H1 (cell line): ENCODE results near the gene SPINK1. TPM values are rescaled to one million over a fixed set of nuclear protein-coding genes. Genes with fewer than 3 reads are reported as not detected.

Experiments used
- CTCF ChIA-PET: fragments of 300-600 bp; sonication (Branson Sonifier 250); formaldehyde crosslinking; loops from one replicate; lab custom pipeline; 2021; ENCODE audit not compliant: partially characterized antibody; lab: Charles Lee
- POLR2A ChIA-PET: fragments of 300-600 bp; sonication (Branson Sonifier 250); formaldehyde crosslinking; loops from one replicate; lab custom pipeline; 2021; ENCODE audit warnings: inconsistent platforms; ENCODE audit not compliant: partially characterized antibody; lab: Charles Lee
- DNase-seq, 2 experiments: peaks; one replicate each; pipeline versions ENCODE4 v3.0.0 to v3.0.0-alpha.2; 2010 to 2022; ENCODE audit warnings: low spot score in 2 of 2, low read depth in 1 of 2, mixed read lengths in 1 of 2
- FAIRE-seq: peaks from 2 replicates; lab custom pipeline; 2011; peaks lifted over from hg19 to GRCh38; lab: Jason Lieb, UNC
- H2AFZ ChIP-seq: 2 replicates; pipeline ENCODE4 v1.8.1; 2012; ENCODE audit warnings: low read length, inconsistent platforms
- H2AK5ac ChIP-seq: 2 replicates; pipeline ENCODE4 v1.6.1; 2013; ENCODE audit warnings: low read depth, low read length
- H2BK120ac ChIP-seq: replicated peaks from 2 replicates; pipeline ENCODE3; 2013; ENCODE audit warnings: low read depth, low read length, inconsistent platforms
- H2BK12ac ChIP-seq: 2 replicates; pipeline ENCODE4 v1.6.1; 2013; ENCODE audit warnings: low read depth, low read length
- H2BK15ac ChIP-seq: 2 replicates; pipeline ENCODE4 v1.6.1; 2013; ENCODE audit warnings: low read length
- H2BK20ac ChIP-seq: 2 replicates; pipeline ENCODE4 v1.6.1; 2013; ENCODE audit warnings: low read length
- H2BK5ac ChIP-seq: 2 replicates; pipeline ENCODE4 v1.6.1; 2013; ENCODE audit warnings: low read depth, low read length
- H3K14ac ChIP-seq: 2 replicates; pipeline ENCODE4 v1.6.1; 2013; ENCODE audit warnings: inconsistent platforms; ENCODE audit not compliant: insufficient read length
- H3K18ac ChIP-seq: 2 replicates; pipeline ENCODE4 v1.6.1; 2013; ENCODE audit warnings: low read length; ENCODE audit errors: extremely low read depth
- H3K23ac ChIP-seq: 2 replicates; pipeline ENCODE4 v1.6.1; 2013; ENCODE audit warnings: inconsistent platforms; ENCODE audit not compliant: insufficient read length
- H3K23me2 ChIP-seq: 2 replicates; pipeline ENCODE4 v1.6.1; 2013; ENCODE audit warnings: low read depth, low read length
- H3K27ac ChIP-seq: 2 replicates; pipeline ENCODE4 v1.6.1; 2011; ENCODE audit warnings: low read depth, low read length, inconsistent platforms
- H3K27me3 ChIP-seq, 4 experiments: replicated peaks in 1 of 4; 1 replicate in 1 of 4; 2 replicates in 3 of 4; pipeline versions ENCODE4 v1.6.1 to v1.8.1; 2011 to 2013; ENCODE audit warnings: low read length in 3 of 4, mild to moderate bottlenecking in 3 of 4, inconsistent platforms in 2 of 4, mixed read lengths in 2 of 4, moderate library complexity in 1 of 4; ENCODE audit not compliant: control insufficient read depth in 3 of 4, insufficient read depth in 3 of 4; ENCODE audit errors: extremely low read depth in 1 of 4
- H3K36me3 ChIP-seq, 4 experiments: 2 replicates each; pipeline versions ENCODE4 v1.6.1 to v1.8.1; 2011 to 2013; ENCODE audit warnings: mild to moderate bottlenecking in 4 of 4, low read length in 3 of 4, moderate library complexity in 2 of 4, control low read depth in 1 of 4, inconsistent platforms in 1 of 4; ENCODE audit not compliant: insufficient read depth in 4 of 4, control insufficient read depth in 2 of 4
- H3K4ac ChIP-seq: replicated peaks from 2 replicates; pipeline ENCODE3; 2013; ENCODE audit warnings: low read length, low read depth, mixed read lengths, inconsistent platforms; ENCODE audit not compliant: insufficient read length
- H3K4me1 ChIP-seq, 4 experiments: replicated peaks in 1 of 4; 1 replicate in 1 of 4; 2 replicates in 3 of 4; pipeline versions ENCODE4 v1.6.1 to v1.8.1; 2011 to 2013; ENCODE audit warnings: low read length in 3 of 4, inconsistent platforms in 2 of 4, mixed read lengths in 1 of 4; ENCODE audit not compliant: insufficient read depth in 4 of 4, control insufficient read depth in 3 of 4
- H3K4me2 ChIP-seq, 2 experiments: 2 replicates each; pipeline versions ENCODE4 v1.6.1 to v1.8.1; 2011 to 2013; ENCODE audit warnings: low read depth in 2 of 2, low read length in 2 of 2, control low read depth in 1 of 2, inconsistent platforms in 1 of 2, mild to moderate bottlenecking in 1 of 2; ENCODE audit not compliant: insufficient read depth in 1 of 2
- H3K4me3 ChIP-seq, 4 experiments: fragments of 200-600, 300-600 bp in 1 of 4; sonication (generic), shearing (Covaris generic), sonication (Bioruptor Twin) in 1 of 4; 2 replicates each; pipeline versions ENCODE4 v1.5.1 to v1.8.1; 2011 to 2016; ENCODE audit warnings: low read length in 4 of 4, low read depth in 3 of 4, control low read depth in 2 of 4, inconsistent platforms in 2 of 4, mild to moderate bottlenecking in 2 of 4, mixed read lengths in 1 of 4, moderate library complexity in 1 of 4; ENCODE audit not compliant: insufficient read depth in 2 of 4; ENCODE audit errors: extremely low read depth in 1 of 4
- H3K56ac ChIP-seq: replicated peaks from 2 replicates; pipeline ENCODE3; 2013; ENCODE audit warnings: low read depth, mild to moderate bottlenecking, mixed read lengths, low read length, inconsistent platforms; ENCODE audit not compliant: insufficient read length
- H3K79me1 ChIP-seq: 2 replicates; pipeline ENCODE4 v1.6.1; 2013; ENCODE audit warnings: low read depth, low read length, control low read depth
- H3K79me2 ChIP-seq, 2 experiments: 2 replicates each; pipeline versions ENCODE4 v1.6.1 to v1.8.1; 2012 to 2013; ENCODE audit warnings: low read length in 2 of 2, mild to moderate bottlenecking in 2 of 2, inconsistent platforms in 1 of 2; ENCODE audit not compliant: insufficient read depth in 2 of 2, control insufficient read depth in 1 of 2
- H3K9ac ChIP-seq, 4 experiments: replicated peaks in 1 of 4; 1 replicate in 1 of 4; 2 replicates in 3 of 4; pipeline versions ENCODE4 v1.6.1 to v1.8.1; 2011 to 2013; ENCODE audit warnings: low read depth in 3 of 4, low read length in 3 of 4, control low read depth in 2 of 4, mild to moderate bottlenecking in 2 of 4, moderate library complexity in 2 of 4, inconsistent platforms in 1 of 4; ENCODE audit errors: extremely low read depth in 1 of 4
- H3K9me3 ChIP-seq, 2 experiments: 2 replicates each; pipeline versions ENCODE4 v1.6.1 to v1.8.1; 2012 to 2013; ENCODE audit warnings: mild to moderate bottlenecking in 2 of 2, moderate library complexity in 2 of 2, control low read depth in 1 of 2, inconsistent platforms in 1 of 2, low read depth in 1 of 2, low read length in 1 of 2, mixed read lengths in 1 of 2; ENCODE audit not compliant: insufficient read depth in 2 of 2
- H4K20me1 ChIP-seq, 2 experiments: replicated peaks in 1 of 2; 2 replicates each; pipeline versions ENCODE3 to v1.8.1; 2011 to 2013; ENCODE audit warnings: inconsistent platforms in 2 of 2, low read length in 2 of 2, mild to moderate bottlenecking in 1 of 2; ENCODE audit not compliant: insufficient read depth in 2 of 2, control insufficient read depth in 1 of 2
- H4K5ac ChIP-seq: 2 replicates; pipeline ENCODE4 v1.6.1; 2013; ENCODE audit warnings: low read length, low read depth, mixed read lengths, inconsistent platforms; ENCODE audit not compliant: insufficient read length
- H4K8ac ChIP-seq: 2 replicates; pipeline ENCODE4 v1.8.0; 2013; ENCODE audit warnings: mild to moderate bottlenecking, moderate library complexity, low read length, inconsistent platforms; ENCODE audit not compliant: insufficient read depth; ENCODE audit errors: extremely low read depth
- H4K91ac ChIP-seq: replicated peaks from 2 replicates; pipeline ENCODE3; 2013; ENCODE audit warnings: low read length, mixed read lengths, inconsistent platforms; ENCODE audit not compliant: insufficient read length
- SAP30 ChIP-seq: fragments of 300-600 bp; sonication (generic); IDR thresholded peaks from 2 replicates; pipeline ENCODE4 v1.7.1; 2012; ENCODE audit warnings: low read length, moderate library complexity, mild to moderate bottlenecking, inconsistent platforms; ENCODE audit not compliant: insufficient read depth, insufficient replicate concordance
- WGBS, 2 experiments: shearing (Covaris generic) in 1 of 2; methylation state at CpG; one replicate each; pipeline versions ENCODE4 v1.1.6 to v1.1.7; 2013 to 2015; ENCODE audit warnings: low lambda C conversion rate in 2 of 2, mixed read lengths in 2 of 2, inconsistent platforms in 1 of 2, low coverage in 1 of 2, missing lambda C conversion rate in 1 of 2; ENCODE audit not compliant: insufficient replicate concordance in 2 of 2, insufficient coverage in 1 of 2, insufficient read length in 1 of 2; ENCODE audit errors: extremely low coverage in 1 of 2, missing lambda C conversion rate in 1 of 2; 5-methylcytosine and 5-hydroxymethylcytosine counted together
- polyA plus RNA-seq, 7 experiments: library from polyadenylated mRNA; depleted of rRNA in 3 of 7; stranded (reverse) in 5 of 7; unstranded in 2 of 7; fragments of >200 nt in 5 of 7; fragments of 200-250 nt in 2 of 7; gene quantifications; 1 replicate in 5 of 7; 2 replicates in 1 of 7; 4 replicates in 1 of 7; pipeline versions ENCODE4 v1.2.1 to v1.2.3, GENCODE V29; 2011 to 2013; ENCODE audit warnings: missing spikeins in 2 of 7, mixed read lengths in 2 of 7
- total RNA-seq: library from RNA; stranded (reverse); fragmentation: NEBNext Ultra II Directional; extraction: Animal tissue kit (Norgen Biotek cat#: 25700); gene quantifications from 2 replicates; pipeline ENCODE4 v1.2.1, GENCODE V29; 2021
- TF ChIP-seq, protein P1 (sequence below): IDR thresholded peaks from 2 replicates; pipeline ENCODE4 v1.6.1; 2011; ENCODE audit warnings: low read depth, mild to moderate bottlenecking, low read length; ENCODE audit not compliant: insufficient read depth

Gene SPINK1
- total and polyA plus RNA-seq, 2 of the 8 experiments (the other 6 are each of a cell fraction or from before 2014, with no cell fraction given): 0.48 to 1.3 TPM

DNA sequence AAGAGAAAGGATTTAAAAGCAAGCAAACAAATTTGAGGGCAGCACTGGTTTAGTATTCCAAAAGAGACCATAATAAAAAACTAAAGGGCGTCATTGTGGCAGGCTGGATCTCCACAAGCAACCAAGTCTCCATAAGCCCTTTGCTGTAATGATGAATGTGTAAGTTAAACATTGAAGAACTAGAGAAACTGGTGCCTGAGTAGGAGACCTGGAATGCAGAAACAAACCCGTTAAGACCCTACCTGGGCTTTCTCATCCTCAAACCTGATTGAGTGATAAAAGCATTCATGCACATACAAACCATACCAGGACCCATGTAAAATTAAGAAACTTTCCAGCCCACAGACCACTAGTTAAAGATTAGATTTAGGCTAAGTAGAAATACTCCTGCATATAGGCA, 45.2 kb upstream of the SPINK1 start:
- Histone ChIP-seq H2BK5ac (peak overlapping the region; percentile 71; the same call in 1 of the 2 replicates), H2AK5ac (no peak overlapping the region), H3K4me1 (peaks cover 11 to 24% (median 18%) of the 10 kb centered on the region in 4 experiments; a peak in 6 of 7 replicates), H3K14ac (no peak overlapping the region), H3K79me2 (peaks cover 19 to 69% of the 10 kb centered on the region in 2 experiments; a peak in 3 of 4 replicates), H4K5ac (peak overlapping the region; percentile 8), H3K4ac (no peak overlapping the region), H3K23me2 (peaks cover 4% of the 10 kb centered on the region; the same call in 1 of the 2 replicates), H3K23ac (no peak overlapping the region), H3K18ac (no peak overlapping the region; the same call in 1 of the 2 replicates), H4K20me1 (no peaks in the 10 kb centered on the region), H2BK15ac (peak overlapping the region; percentile 53; the same call in 1 of the 2 replicates), H2BK12ac (peak overlapping the region; percentile 68; the same call in 1 of the 2 replicates), H2BK120ac (peak overlapping the region; percentile 19), H2BK20ac (peak overlapping the region; percentile 40; the same call in 1 of the 2 replicates), H3K9ac (no peak overlapping the region), H3K9me3 (no peaks in the 10 kb centered on the region), H4K91ac (no peak overlapping the region), H3K79me1 (peaks cover 4% of the 10 kb centered on the region; the same call in 1 of the 2 replicates), H2AFZ (no peak overlapping the region), H3K27ac (no peak overlapping the region), H3K36me3 (peaks cover 2 to 28% (median 5%) of the 10 kb centered on the region in 4 experiments; a peak in 6 of 8 replicates), H3K4me3 (no peak overlapping the region), H3K4me2 (peak overlapping the region in 1 of 2 experiments; percentile 91; a peak in 1 of 4 replicates), H3K56ac (no peak overlapping the region), H3K27me3 (no peaks in the 10 kb centered on the region), H4K8ac (no peak overlapping the region)
- DNase-seq: no peak
- no peak for FAIRE-seq
- WGBS, 2 experiments: 78% methylated on average over 2 of the region's 2 CpGs; no CpG with 5 or more reads in 1 of the 2 experiments
- ChIA-PET POLR2A (interaction anchor here (0.9 to 20.0 kb wide), 2 partner anchors 10 to 16 kb away, joined by 3 to 730 read pairs; no protein-coding TSS in a partner anchor), CTCF (interaction anchor here (17.4 kb wide), 1 partner anchor 58 kb away, joined by 163 read pairs; no protein-coding TSS in a partner anchor)
- TF ChIP-seq SAP30: no peak
- TF ChIP-seq, protein P1, sequence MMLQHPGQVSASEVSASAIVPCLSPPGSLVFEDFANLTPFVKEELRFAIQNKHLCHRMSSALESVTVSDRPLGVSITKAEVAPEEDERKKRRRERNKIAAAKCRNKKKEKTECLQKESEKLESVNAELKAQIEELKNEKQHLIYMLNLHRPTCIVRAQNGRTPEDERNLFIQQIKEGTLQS: no peak
